B cell (primary cell): ENCODE data around the gene GLOD5. TPM values are rescaled to one million over a fixed set of nuclear protein-coding genes. Genes with fewer than 3 reads are reported as not detected.

Experiments used
- ATAC-seq: fragments of 200-7000 bp; cut with Tn5 transposase; one replicate; pipeline ENCODE4 v1.10.0; 2021; ENCODE audit warnings: low read depth, mild to moderate bottlenecking, moderate number of reproducible peaks, moderate library complexity
- CTCF ChIA-PET: fragments of 350-600 bp; sonication (Branson Sonifier 250); formaldehyde crosslinking; loops from one replicate; lab custom pipeline; 2021; ENCODE audit warnings: antibody characterized with exemption, inconsistent platforms; lab: Charles Lee
- POLR2A ChIA-PET: fragments of 350-600 bp; sonication (Branson Sonifier 250); formaldehyde crosslinking; loops from one replicate; lab custom pipeline; 2021; ENCODE audit warnings: antibody characterized with exemption; lab: Charles Lee
- DNase-seq: peaks from one replicate; pipeline ENCODE4 v3.0.0; 2013
- H2AFZ ChIP-seq: 2 replicates; pipeline ENCODE4 v1.6.1; 2012; ENCODE audit warnings: mild to moderate bottlenecking, low read depth, low read length; ENCODE audit not compliant: insufficient read depth, poor library complexity, severe bottlenecking
- H3K27ac ChIP-seq, 2 donors: 1 replicate in 1 of 2; 2 replicates in 1 of 2; pipeline ENCODE4 v1.5.1; 2012 to 2013; ENCODE audit warnings: low read length in 2 of 2, mild to moderate bottlenecking in 2 of 2, moderate library complexity in 1 of 2
- H3K27me3 ChIP-seq, 4 experiments: fragments of 200-600 bp in 1 of 4; sonication (generic) in 1 of 4; replicated peaks in 1 of 4; 1 replicate in 2 of 4; 2 replicates in 2 of 4; pipeline versions ENCODE4 v1.6.1 to v1.7.0; 2013 to 2016; ENCODE audit warnings: low read length in 3 of 4, mild to moderate bottlenecking in 2 of 4, mixed read lengths in 1 of 4, moderate library complexity in 1 of 4; ENCODE audit not compliant: insufficient read depth in 4 of 4, control insufficient read depth in 3 of 4; ENCODE audit errors: control extremely low read depth in 1 of 4
- H3K36me3 ChIP-seq, 2 experiments: replicated peaks in 1 of 2; 1 replicate in 1 of 2; 2 replicates in 1 of 2; pipeline versions ENCODE4 v1.6.1 to v1.7.1; 2013; ENCODE audit warnings: low read length in 1 of 2; ENCODE audit not compliant: insufficient read depth in 2 of 2, control insufficient read depth in 1 of 2; ENCODE audit errors: control extremely low read depth in 1 of 2, extremely low read depth in 1 of 2
- H3K4me1 ChIP-seq, 2 donors: fragments of 200-600 bp in 1 of 2; sonication (generic) in 1 of 2; 1 replicate in 1 of 2; 2 replicates in 1 of 2; pipeline versions ENCODE4 v1.5.1 to v1.6.1; 2013 to 2017; ENCODE audit warnings: low read length in 2 of 2; ENCODE audit not compliant: control insufficient read depth in 2 of 2, insufficient read depth in 2 of 2
- H3K4me2 ChIP-seq: replicated peaks from 2 replicates; pipeline ENCODE3; 2012; ENCODE audit warnings: mild to moderate bottlenecking, low read depth, low read length; ENCODE audit not compliant: poor library complexity, severe bottlenecking
- H3K4me3 ChIP-seq, 5 experiments: fragments of 200-600 bp in 1 of 5; sonication (generic) in 1 of 5; 1 replicate in 3 of 5; 2 replicates in 2 of 5; pipeline versions ENCODE4 v1.5.1 to v1.7.0; 2011 to 2016; ENCODE audit warnings: low read length in 4 of 5, mild to moderate bottlenecking in 4 of 5, low read depth in 2 of 5, control low read depth in 1 of 5, moderate library complexity in 1 of 5; ENCODE audit not compliant: insufficient read depth in 1 of 5; ENCODE audit errors: control extremely low read depth in 1 of 5, extremely low read depth in 1 of 5
- H3K79me2 ChIP-seq: fragments of 200-600 bp; sonication (generic); one replicate; pipeline ENCODE4 v1.6.0; 2016; ENCODE audit warnings: low read length; ENCODE audit not compliant: control insufficient read depth, insufficient read depth
- H3K9ac ChIP-seq: fragments of 200-600 bp; sonication (generic); 2 replicates; pipeline ENCODE4 v1.6.1; 2017; ENCODE audit warnings: mild to moderate bottlenecking, low read length, moderate library complexity
- H3K9me3 ChIP-seq, 3 donors: one replicate each; pipeline versions ENCODE4 v1.6.1 to v1.7.1; 2013; ENCODE audit warnings: low read length in 2 of 3; ENCODE audit not compliant: control insufficient read depth in 2 of 3, insufficient read depth in 1 of 3; ENCODE audit errors: control extremely low read depth in 1 of 3
- H4K20me1 ChIP-seq: 2 replicates; pipeline ENCODE4 v1.6.0; 2012; ENCODE audit warnings: mild to moderate bottlenecking, low read length; ENCODE audit not compliant: insufficient read depth, control insufficient read depth, poor library complexity, severe bottlenecking
- H3K27ac Mint-ChIP-seq: one replicate; pipeline ENCODE4 v1.8.0; 2021; ENCODE audit warnings: mixed read lengths
- H3K27me3 Mint-ChIP-seq: one replicate; pipeline ENCODE4 v1.8.0; 2021; ENCODE audit warnings: mixed read lengths
- H3K4me1 Mint-ChIP-seq: one replicate; pipeline ENCODE4 v1.8.0; 2021; ENCODE audit warnings: mixed read lengths
- H3K4me3 Mint-ChIP-seq: one replicate; pipeline ENCODE4 v1.8.0; 2021; ENCODE audit warnings: mixed read lengths
- H3K9me3 Mint-ChIP-seq: one replicate; pipeline ENCODE4 v1.8.0; 2022; ENCODE audit warnings: mixed read lengths; ENCODE audit not compliant: insufficient read depth
- EZH2 ChIP-seq: IDR thresholded peaks from 2 replicates; pipeline ENCODE4 v1.6.1; 2012; ENCODE audit warnings: borderline replicate concordance, low read depth, mild to moderate bottlenecking, moderate library complexity, low read length; ENCODE audit not compliant: insufficient read depth, poor library complexity, severe bottlenecking
- WGBS: methylation state at CpG from one replicate; pipeline ENCODE4 v1.1.5; 2013; ENCODE audit warnings: missing lambda C conversion rate; ENCODE audit not compliant: insufficient coverage; 5-methylcytosine and 5-hydroxymethylcytosine counted together
- intact Hi-C: fragments of 100-400 bp; cut with micrococcal nuclease; formaldehyde crosslinking; loops from one replicate; pipeline ENCODE4 v1.10.0; 2022
- polyA plus RNA-seq: library from polyadenylated mRNA; depleted of rRNA; stranded (reverse); fragments of >200 nt; gene quantifications from 2 replicates; pipeline ENCODE4 v1.2.3, GENCODE V29; 2012
- total RNA-seq, 2 donors: library from RNA; stranded (reverse); fragments of 120-200 nt in 1 of 2; gene quantifications; 1 replicate in 1 of 2; 2 replicates in 1 of 2; pipeline versions ENCODE4 v1.2.3 to v1.2.4, GENCODE V29; 2013 to 2022
- TF ChIP-seq, protein P1 (sequence below): fragments of 200-600 bp; IDR thresholded peaks from one replicate; pipeline ENCODE4 v1.8.0; 2022; ENCODE audit warnings: antibody characterized with exemption, mild to moderate bottlenecking

GLOD5 gene
- total and polyA plus RNA-seq, 2 donors (not counting 1 experiment from before 2014, with no cell fraction given), result not detected

DNA sequence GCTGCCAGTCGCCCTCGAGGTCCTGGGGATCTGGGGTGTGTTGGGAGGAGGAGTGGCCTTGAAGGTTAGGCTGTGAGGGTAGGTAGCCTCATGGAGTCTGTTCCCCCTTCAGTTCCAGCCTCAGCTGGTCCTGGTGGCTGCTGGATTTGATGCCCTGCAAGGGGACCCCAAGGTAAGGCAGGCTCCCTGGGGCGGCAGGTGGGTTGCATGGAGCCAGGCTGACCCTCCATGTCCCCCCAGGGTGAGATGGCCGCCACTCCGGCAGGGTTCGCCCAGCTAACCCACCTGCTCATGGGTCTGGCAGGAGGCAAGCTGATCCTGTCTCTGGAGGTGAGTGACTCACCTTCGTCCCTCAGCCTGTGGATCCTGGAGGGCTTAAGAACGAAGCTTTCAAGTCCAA, 53.2 kb downstream of the GLOD5 start:
- Mint-ChIP-seq H3K9me3 (no peaks in the 10 kb centered on the region), H3K27ac (no peak overlapping the region), H3K4me3 (no peak overlapping the region), H3K4me1 (no peaks in the 10 kb centered on the region), H3K27me3 (no peaks in the 10 kb centered on the region)
- ChIA-PET POLR2A (no interaction called here), CTCF (no interaction called here)
- H2AFZ ChIP-seq, result no peak overlapping the region
- no peak overlapping the region for H3K9ac ChIP-seq
- TF ChIP-seq EZH2, result no peak
- TF ChIP-seq, protein P1, sequence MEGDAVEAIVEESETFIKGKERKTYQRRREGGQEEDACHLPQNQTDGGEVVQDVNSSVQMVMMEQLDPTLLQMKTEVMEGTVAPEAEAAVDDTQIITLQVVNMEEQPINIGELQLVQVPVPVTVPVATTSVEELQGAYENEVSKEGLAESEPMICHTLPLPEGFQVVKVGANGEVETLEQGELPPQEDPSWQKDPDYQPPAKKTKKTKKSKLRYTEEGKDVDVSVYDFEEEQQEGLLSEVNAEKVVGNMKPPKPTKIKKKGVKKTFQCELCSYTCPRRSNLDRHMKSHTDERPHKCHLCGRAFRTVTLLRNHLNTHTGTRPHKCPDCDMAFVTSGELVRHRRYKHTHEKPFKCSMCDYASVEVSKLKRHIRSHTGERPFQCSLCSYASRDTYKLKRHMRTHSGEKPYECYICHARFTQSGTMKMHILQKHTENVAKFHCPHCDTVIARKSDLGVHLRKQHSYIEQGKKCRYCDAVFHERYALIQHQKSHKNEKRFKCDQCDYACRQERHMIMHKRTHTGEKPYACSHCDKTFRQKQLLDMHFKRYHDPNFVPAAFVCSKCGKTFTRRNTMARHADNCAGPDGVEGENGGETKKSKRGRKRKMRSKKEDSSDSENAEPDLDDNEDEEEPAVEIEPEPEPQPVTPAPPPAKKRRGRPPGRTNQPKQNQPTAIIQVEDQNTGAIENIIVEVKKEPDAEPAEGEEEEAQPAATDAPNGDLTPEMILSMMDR, result no peak
- H3K36me3 ChIP-seq, result peaks cover 0 to 4% of the 10 kb centered on the region in 2 experiments
- ATAC-seq (no peak), DNase-seq (no peak)
- no peaks in the 10 kb centered on the region for H3K79me2 ChIP-seq
- H3K4me2 ChIP-seq, result no peak overlapping the region
- H3K27me3 ChIP-seq, result no peaks in the 10 kb centered on the region
- no peak overlapping the region for H3K4me3 ChIP-seq
- no peak overlapping the region for H3K27ac ChIP-seq
- H3K4me1 ChIP-seq, result no peaks in the 10 kb centered on the region
- intact Hi-C loops, result no loop called here
- no peaks in the 10 kb centered on the region for H3K9me3 ChIP-seq
- 97% methylated on average over 5 of the region's 8 CpGs for whole genome bisulfite sequencing
- H4K20me1 ChIP-seq, result no peaks in the 10 kb centered on the region

GRCh38 chrX:48815266-48815665, 53.7 kb downstream of the GLOD5 start:
- Mint-ChIP-seq H3K4me3 (no peak overlapping the region), H3K27ac (no peak overlapping the region), H3K4me1 (no peaks in the 10 kb centered on the region), H3K9me3 (no peaks in the 10 kb centered on the region), H3K27me3 (no peaks in the 10 kb centered on the region)
- Histone ChIP-seq H3K36me3 (peaks cover 0 to 4% of the 10 kb centered on the region in 2 experiments), H3K4me1 (no peaks in the 10 kb centered on the region), H3K9ac (no peak overlapping the region), H3K27me3 (no peaks in the 10 kb centered on the region), H3K27ac (no peak overlapping the region), H3K79me2 (no peaks in the 10 kb centered on the region), H3K4me3 (no peak overlapping the region), H3K9me3 (no peaks in the 10 kb centered on the region), H3K4me2 (no peak overlapping the region), H4K20me1 (no peaks in the 10 kb centered on the region), H2AFZ (no peak overlapping the region)
- TF ChIP-seq EZH2, result no peak
- TF ChIP-seq, protein P1, result no peak
- POLR2A ChIA-PET, result no interaction called here
- DNase-seq, result no peak
- CTCF ChIA-PET, result no interaction called here
- intact Hi-C loops, result no loop called here
- 90% methylated on average over 2 of the region's 8 CpGs for WGBS
- ATAC-seq, result no peak
